ENCODE results near the gene MAP3K10. TPM values are rescaled to one million over a fixed set of nuclear protein-coding genes. Genes with fewer than 3 reads are reported as not detected.

Gene MAP3K10
- total RNA-seq, 2 donors from 2014 or later: 35.2 to 39.3 TPM

DNA sequence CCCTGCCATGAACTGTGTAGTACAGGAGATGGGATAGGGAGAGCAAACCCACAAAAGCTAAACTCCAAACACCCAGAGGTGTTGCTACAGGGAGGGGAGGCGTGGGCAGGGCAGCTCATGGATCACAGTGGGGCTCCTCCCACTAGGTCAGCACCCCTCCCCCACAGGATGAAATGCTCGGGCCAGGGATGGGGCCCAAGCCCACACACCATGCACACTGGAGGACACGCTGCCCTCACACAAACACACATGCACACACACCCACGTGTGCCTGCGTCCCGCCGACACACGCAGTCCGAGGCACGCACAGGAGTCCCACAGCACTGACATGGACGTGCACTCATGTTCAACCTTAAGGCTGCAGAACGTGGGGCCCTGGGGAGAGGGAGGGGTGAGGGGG is 41.3 kb downstream of the MAP3K10 start:
- DNase-seq: no peak
- H3K9ac ChIP-seq (ENCODE audit: extremely low read depth, low read length, poor library complexity, severe bottlenecking): no peak overlapping the region
- peaks cover 12% of the 10 kb centered on the region for H3K4me1 ChIP-seq (ENCODE audit: control insufficient read depth, insufficient read depth, low read length)
- no peak overlapping the region for H3K27ac ChIP-seq (ENCODE audit: low read depth, low read length)
- no peak for TF ChIP-seq CTCF (conservative IDR thresholded peaks at IDR 0.05)
- WGBS, 2 experiments (ENCODE audit: insufficient coverage in 1 of 2, insufficient read length in 1 of 2): 88% methylated on average over 12 of the region's 12 CpGs; no CpG with 5 or more reads in 1 of the 2 experiments
- H3K4me3 ChIP-seq (ENCODE audit: low read length): no peak overlapping the region
- no peak overlapping the region for H3K27ac Mint-ChIP-seq
- H3K4me1 Mint-ChIP-seq: peaks cover 22% of the 10 kb centered on the region
- no peaks in the 10 kb centered on the region for H3K9me3 Mint-ChIP-seq
- peaks cover 18% of the 10 kb centered on the region for H3K36me3 Mint-ChIP-seq (ENCODE audit: low read depth)
- peaks cover 14% of the 10 kb centered on the region for H3K36me3 ChIP-seq (ENCODE audit: control insufficient read depth, insufficient read depth, low read length)
- no peaks in the 10 kb centered on the region for H3K9me3 ChIP-seq (ENCODE audit: control insufficient read depth, low read length)
- H3K27me3 Mint-ChIP-seq (ENCODE audit: insufficient read depth): peaks cover 8% of the 10 kb centered on the region
- H3K4me3 Mint-ChIP-seq: no peak overlapping the region
- no peaks in the 10 kb centered on the region for H3K27me3 ChIP-seq (ENCODE audit: control insufficient read depth, insufficient read depth, low read length, poor library complexity, severe bottlenecking)

- H3K9me3 Mint-ChIP-seq: no peaks in the 10 kb centered on the region
These were observed 42.0 kb downstream of the MAP3K10 start for GRCh38 chr19:40232949-40233810.

DNA sequence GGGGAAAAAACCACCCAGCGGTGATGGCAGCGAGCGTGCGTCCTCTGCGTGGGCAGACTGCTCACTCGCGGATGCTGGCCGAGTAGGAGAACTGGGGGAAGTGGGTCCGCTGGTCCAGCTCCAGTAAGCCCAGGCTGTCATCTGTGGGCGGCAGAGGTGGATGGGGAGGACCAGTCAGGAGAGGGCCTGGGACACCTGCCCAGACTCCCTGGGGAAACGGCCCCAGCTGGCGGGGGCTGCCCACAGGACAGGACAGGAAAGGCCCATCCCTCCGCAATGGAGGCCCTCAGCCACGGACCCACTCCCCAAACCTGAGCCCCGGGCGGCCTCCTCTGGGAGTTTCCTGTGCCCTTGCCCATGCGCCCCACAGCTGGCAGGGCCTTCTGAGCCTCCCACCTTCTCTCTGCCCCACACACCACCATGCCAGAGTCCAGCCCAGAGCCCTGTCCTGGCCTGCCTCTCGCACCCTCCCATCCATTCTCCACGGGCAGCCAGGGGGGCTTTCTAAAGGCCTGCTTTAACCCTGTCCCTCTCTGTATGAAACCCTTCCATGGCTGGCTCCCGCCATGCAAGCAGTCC is 42.7 kb downstream of the MAP3K10 start:
- peaks cover 26% of the 10 kb centered on the region for H3K36me3 ChIP-seq (ENCODE audit: control insufficient read depth, insufficient read depth, low read length)
- DNase-seq: no peak
- no peak overlapping the region for H3K4me3 ChIP-seq (ENCODE audit: low read length)
- Mint-ChIP-seq H3K36me3 (ENCODE audit: low read depth) (peaks cover 27% of the 10 kb centered on the region), H3K27me3 (ENCODE audit: insufficient read depth) (no peaks in the 10 kb centered on the region), H3K4me1 (peaks cover 22% of the 10 kb centered on the region), H3K27ac (no peak overlapping the region), H3K4me3 (no peak overlapping the region), H3K9me3 (no peaks in the 10 kb centered on the region)
- no peaks in the 10 kb centered on the region for H3K27me3 ChIP-seq (ENCODE audit: control insufficient read depth, insufficient read depth, low read length, poor library complexity, severe bottlenecking)
- H3K9ac ChIP-seq (ENCODE audit: extremely low read depth, low read length, poor library complexity, severe bottlenecking): no peak overlapping the region
- TF ChIP-seq CTCF (conservative IDR thresholded peaks at IDR 0.05): no peak
- WGBS, 2 experiments (ENCODE audit: insufficient coverage in 1 of 2, insufficient read length in 1 of 2): 94 to 96% methylated on average over 14 to 20 of the region's 20 CpGs
- no peak overlapping the region for H3K27ac ChIP-seq (ENCODE audit: low read depth, low read length)
- H3K9me3 ChIP-seq (ENCODE audit: control insufficient read depth, low read length): no peaks in the 10 kb centered on the region
- H3K4me1 ChIP-seq (ENCODE audit: control insufficient read depth, insufficient read depth, low read length): peaks cover 12% of the 10 kb centered on the region

More at GRCh38 chr19:40232949-40233810, 42.0 kb downstream of the MAP3K10 start:
- Mint-ChIP-seq H3K27ac (no peak overlapping the region), H3K4me3 (no peak overlapping the region), H3K36me3 (ENCODE audit: low read depth) (peaks cover 22% of the 10 kb centered on the region), H3K27me3 (ENCODE audit: insufficient read depth) (peaks cover 2% of the 10 kb centered on the region), H3K4me1 (peaks cover 22% of the 10 kb centered on the region)
- no peak overlapping the region for H3K9ac ChIP-seq (ENCODE audit: extremely low read depth, low read length, poor library complexity, severe bottlenecking)
- H3K4me3 ChIP-seq (ENCODE audit: low read length): no peak overlapping the region
- no peak for TF ChIP-seq CTCF (conservative IDR thresholded peaks at IDR 0.05)
- H3K27me3 ChIP-seq (ENCODE audit: control insufficient read depth, insufficient read depth, low read length, poor library complexity, severe bottlenecking): no peaks in the 10 kb centered on the region
- H3K4me1 ChIP-seq (ENCODE audit: control insufficient read depth, insufficient read depth, low read length): peaks cover 12% of the 10 kb centered on the region
- H3K9me3 ChIP-seq (ENCODE audit: control insufficient read depth, low read length): no peaks in the 10 kb centered on the region
- peaks cover 20% of the 10 kb centered on the region for H3K36me3 ChIP-seq (ENCODE audit: control insufficient read depth, insufficient read depth, low read length)
- no peak overlapping the region for H3K27ac ChIP-seq (ENCODE audit: low read depth, low read length)
- 94 to 96% methylated on average over 16 to 25 of the region's 25 CpGs for whole genome bisulfite sequencing, 2 experiments (ENCODE audit: insufficient coverage in 1 of 2, insufficient read length in 1 of 2)
- peak; percentile 53 for DNase-seq
